CD4-positive, alpha-beta T cell treated with Interleukin-10 for 1 hour (primary cell): ENCODE results near the gene ATOH8.
"Not testable (repeated sequence)": the region's sequence is repeated elsewhere in the genome, so short reads cannot be mapped to it uniquely, and the experiment has no call there.

Experiments
- DNase-seq: peaks from one replicate; pipeline ENCODE4 v3.0.0-alpha.2; 2020

The ATOH8 gene

DNA sequence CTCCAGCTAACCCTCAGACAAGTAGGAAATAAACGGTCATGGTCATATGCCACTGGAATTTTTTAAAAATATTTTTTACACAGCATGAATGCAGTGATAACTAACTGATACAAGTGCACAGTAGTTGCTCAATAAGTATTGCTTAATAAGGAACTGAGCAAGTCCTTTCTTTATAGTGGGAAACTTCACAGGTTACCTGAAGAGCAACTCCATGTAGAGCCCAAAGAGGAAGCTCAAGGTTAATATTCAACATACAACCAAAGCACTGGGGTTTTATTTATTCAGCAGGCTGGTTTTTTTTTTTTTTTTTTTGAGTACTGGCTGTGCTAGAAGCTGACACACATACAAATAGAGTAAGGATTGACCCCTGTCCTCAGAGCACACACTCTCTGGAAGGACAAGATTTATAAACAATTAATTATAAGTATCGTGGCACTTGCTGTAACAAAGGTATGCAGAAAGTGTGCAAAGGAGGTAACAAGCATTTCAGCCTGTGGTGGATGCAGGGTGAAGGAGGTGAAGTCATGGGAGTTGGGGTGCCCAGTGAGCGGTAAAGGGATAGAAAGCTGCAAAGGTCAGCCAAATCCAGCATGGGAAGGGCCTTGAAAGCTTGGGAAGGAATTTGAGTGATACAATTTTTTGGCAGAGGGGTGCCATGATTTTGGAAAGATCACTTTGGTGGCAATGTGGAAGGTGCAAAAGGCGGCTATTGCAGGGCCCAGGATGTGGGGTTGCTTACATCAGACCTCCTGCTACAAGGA lies 52.7 kb downstream of the ATOH8 start:
- DNase-seq = no peak

DNA sequence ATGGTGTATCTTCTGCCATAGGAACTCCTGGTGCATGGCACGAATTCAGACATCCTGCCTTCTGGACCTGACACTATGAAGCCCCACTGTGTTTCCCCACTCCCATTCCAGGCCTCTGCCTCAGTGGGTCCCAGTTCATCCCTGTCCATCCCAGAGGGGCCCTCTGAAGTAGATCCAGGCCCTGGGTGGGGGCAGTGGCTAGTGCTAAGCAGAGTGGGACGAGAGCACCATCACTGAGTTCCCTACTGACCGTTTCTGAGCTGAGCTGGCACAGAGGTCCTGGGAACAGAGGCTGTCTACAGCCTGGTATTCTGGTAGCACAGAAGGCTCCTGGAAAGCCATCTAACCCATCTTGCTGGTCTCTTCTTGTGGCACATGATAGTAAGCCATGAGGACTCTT lies 54.0 kb downstream of the ATOH8 start:
- no peak for DNase-seq

DNA sequence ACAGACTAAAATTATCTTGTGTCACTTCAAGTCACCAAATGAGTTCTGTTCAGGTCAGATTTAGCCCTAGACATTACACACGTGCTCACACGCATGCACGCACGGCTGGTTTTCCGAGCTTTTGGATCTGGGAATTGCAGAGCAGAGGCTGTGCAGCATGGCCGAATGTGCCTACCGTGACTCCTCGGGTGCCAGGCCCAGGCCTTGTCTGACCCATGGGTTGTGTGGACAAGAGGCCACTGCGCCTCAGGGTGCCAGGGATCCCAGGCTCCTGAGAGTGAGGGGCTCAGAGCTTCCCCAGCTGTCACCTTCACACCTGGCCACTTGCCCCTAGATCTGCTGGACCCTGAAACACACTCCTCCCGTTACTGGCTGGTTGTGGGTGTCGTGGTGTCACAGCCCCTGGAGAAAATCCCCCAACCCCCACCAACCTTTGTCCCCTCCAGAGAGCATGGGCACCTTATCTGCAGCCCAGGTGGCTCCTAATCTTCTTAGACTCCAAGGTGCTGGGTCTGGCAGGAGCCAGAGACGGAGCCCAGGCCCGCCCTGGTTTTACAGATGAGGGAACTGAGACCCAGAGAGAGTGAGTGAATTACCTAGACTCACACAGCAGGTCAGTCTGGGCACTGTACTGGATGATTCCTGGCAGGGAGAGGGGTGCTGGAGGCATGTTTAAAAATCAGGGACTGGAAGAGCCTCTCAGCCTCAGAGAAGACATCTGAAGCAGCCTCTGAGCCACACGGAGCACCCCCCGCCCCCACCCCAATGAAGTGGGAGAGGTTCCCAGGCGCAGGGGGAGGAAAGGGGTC lies 56.8 kb downstream of the ATOH8 start:
- DNase-seq = no peak

DNA sequence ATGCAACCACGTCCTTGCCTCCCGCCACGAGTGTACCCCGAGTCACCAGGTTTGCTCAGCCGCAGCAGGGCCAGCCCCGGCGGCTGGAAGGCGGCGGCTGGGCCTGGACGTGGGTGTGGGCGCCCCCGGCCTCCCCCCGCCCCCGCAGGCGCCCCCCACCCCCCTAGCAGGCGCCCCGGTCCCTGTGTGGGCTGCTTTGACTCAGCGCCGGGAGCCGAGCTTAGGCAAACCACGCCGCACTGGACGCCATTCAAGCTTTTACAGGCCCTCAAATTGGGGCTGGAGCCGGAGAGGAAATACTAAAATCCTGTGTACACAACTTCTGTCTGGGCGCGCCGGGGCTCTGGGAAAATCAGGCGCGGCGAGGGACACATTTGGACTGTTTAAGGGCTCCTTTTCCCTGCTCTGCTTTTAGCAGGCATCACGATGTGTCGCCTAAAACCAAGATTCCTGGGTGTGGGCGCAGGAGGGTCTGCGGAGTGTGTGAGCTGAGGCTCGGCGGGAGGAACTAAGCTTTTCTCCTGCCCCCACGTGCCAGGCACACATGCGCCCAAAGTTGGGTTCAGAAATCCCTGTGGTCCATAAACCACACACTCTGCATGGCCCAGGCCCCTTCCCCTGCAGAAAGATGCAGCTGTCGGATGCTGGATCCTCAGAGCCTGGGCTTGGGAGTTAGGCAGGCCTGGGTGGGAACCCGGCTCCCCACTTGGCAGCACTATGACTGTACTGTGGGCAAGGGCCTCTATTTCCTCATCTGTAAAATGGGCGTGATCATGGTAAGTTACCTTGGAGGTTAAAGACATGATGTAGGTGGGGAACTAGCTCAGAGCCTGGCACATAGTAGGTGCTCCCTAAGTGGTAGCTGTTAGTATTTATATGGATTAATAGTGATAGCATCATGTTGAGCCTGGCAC lies 57.6 kb downstream of the ATOH8 start:
- DNase-seq = no peak

DNA sequence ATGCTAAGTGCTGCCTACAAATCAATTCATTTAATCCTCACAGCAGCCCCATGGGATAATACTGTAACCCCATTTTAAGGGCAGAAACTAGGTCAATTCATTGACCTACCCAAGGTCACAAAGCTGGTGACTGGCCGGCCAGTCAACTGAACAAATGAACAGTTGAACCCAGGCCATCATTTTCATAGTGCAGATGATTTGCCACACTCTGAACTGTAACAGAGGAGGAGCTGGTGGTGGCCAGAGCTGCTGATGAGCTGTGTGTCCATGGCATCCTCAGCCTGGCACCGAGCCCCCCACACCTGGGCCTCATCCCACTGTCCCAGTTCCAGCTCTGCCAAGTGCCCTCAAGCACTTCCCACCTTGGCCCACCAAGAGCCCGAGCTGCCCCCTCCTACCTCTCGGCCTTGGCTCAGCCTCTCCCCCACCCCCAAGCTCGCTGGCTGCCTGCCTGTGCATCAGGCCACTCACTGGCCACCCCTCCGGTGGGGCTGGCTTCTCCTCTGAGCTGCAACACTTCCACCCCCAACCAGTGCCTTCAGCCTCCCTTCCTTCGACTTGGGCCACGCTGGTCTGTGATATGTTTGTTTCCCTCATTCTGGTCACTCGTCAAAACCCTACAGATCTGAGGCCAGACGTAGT lies 58.4 kb downstream of the ATOH8 start:
- DNase-seq = no peak

DNA sequence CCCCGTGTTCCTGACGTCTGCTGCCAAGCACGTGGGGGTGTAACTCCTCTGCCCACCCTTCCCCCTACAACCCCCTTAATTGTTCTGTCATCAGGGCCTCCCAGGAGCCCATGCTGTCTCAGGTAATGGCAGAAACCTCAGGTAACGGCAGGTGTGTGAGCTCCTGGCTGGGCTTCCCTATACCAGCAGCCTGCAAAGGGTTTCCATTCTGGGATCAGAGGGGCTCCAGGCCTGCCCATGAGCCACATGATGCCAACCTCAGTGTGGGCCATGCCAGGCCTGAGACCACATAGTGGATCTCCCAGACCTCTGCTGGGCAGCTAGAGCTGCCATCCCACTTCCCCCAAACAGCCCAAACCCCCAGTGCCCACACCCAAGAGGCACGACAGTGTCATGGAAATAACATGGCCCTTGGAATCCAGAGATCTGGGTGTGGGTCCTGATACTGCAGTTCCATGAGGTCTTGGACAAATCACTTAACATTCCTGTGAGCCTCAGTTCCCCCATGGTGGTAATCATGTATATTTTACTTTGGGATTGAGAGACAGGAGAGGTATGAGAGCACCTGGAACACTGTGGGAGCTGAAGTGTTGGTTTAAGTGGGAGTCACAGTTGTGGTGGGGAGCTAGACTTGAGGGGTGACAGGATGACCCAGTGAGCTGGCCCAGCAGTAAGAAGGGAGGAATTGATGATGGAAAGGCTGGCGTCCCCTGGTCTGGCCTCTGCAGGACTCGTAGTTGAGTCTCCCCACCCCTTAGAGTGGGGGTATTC lies 59.6 kb downstream of the ATOH8 start:
- no peak for DNase-seq

DNA sequence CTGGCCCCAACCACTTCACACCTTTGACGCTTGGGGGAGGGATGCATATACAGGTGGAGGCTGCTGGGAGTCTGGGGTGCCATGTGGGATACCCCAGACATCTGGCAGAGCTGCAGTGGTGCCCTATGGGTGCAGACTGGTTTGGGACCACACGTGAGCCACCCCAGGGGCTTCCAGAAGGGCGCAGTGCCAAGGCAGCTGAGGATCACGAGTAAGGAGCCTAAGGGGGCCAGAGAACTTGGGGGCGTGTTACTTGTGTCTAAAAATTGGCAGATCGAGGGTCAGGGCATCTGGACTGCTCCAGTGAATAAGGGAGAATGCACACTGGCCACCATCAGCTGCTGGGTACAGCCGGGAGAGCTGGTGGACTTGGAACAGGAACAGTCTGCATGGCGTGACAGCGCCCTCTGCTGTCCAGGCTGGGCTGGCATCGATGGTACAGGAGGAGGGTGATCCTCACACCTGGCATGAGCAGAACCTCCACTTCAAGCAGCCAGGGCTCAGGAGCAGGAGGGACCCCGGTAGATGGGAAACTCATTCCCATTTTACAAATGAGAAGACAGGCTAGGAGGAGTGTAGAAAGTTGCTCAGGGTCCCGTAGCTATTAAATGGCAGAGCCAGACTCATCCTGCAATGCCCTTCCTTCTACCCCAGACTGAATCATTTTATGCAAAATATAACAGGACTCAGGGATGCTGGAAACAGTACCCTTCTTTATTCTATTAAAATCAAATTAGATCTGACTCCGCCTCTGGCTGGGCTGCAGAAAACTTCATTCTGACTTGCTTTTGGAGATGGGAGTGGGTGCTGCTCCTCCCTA lies 60.4 kb downstream of the ATOH8 start:
- DNase-seq = peak; percentile 76

DNA sequence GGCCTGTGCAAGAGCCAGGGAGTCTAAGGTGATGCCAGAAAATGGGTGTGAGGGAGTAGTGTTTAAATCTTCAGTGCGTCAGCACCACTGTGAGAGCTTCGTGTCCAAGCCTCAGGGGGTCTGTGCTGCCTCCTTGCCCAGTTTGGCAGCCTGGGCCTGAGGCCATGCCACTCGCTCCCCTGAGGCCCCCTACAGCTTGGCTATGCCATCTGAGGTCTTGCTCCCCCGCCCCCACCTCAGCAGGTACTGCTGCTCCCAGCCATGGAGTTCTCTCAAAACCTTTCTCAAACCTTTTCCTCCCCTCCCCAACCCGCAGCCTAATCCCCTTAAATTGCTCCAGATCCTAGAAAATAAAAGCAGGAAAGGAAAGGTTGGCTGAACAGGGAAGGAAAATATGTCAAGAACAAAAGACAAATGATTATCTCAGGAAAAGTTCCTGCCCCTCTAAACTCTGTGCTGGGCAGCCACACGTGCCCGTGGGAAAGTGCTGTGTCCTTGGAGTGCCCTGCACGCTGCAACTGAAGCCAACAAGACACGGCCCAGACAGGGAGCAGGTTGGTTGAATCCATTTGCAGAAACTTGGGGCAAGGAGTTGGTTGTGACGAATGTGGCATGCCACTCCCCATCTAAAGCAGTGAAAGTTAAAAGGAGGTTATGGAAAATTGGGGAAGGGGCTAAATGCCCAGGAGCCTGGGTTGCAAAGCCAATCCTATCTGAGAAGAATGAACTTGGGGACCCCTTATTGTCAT lies 61.2 kb downstream of the ATOH8 start:
- DNase-seq = no peak

DNA sequence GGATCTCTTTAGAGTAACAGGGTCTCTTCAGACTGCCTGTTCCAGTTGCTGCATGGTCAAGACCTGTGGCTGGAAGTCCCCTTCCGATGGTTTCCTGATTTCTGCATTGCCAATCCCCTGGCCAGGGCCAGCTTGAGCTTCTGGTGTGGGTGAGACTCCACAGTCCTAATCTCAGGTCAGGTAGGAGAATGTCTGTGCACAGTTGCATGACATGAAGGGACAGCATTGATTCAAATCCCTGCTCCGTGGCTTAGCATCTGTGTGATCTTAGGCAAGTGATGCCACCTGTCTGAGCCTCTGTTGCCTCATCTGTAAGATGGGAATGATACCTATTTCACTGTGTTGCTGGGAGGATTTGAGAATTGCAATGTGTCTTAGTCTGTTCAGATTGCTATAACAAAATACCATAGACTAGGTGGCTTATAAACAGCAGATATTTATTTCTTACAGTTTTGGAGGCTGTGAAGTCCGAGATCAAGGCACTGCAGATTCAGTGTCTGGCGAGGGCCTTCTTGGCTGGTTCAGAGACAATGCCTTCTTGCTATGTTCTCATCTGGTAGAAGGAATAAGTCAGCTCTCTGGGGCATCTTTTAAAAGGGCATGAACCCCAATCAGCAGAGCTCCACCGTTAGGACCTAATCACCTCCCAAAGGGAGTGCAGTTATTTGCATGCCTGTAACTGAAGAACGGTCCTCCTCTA lies 66.2 kb downstream of the ATOH8 start:
- no peak for DNase-seq

DNA sequence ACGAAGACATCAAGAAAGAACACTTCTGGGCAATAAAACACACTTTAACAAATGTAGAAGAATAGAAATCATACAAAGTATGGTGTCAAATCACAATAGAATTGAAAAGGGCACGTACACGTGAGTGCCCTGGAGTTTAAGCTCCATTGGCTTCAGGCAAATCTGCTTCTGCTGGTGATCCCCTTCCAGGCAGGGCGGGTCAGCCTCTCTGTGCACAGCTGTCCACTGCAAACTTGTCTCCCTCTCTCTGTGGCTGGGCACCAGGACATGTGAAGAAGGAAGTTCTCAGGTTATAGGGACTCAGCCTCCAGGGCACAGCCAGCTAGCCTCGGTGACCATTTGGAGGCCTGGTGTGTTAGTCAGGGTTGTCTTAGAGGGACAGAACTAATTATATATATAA lies 69.0 kb downstream of the ATOH8 start:
- no peak for DNase-seq

DNA sequence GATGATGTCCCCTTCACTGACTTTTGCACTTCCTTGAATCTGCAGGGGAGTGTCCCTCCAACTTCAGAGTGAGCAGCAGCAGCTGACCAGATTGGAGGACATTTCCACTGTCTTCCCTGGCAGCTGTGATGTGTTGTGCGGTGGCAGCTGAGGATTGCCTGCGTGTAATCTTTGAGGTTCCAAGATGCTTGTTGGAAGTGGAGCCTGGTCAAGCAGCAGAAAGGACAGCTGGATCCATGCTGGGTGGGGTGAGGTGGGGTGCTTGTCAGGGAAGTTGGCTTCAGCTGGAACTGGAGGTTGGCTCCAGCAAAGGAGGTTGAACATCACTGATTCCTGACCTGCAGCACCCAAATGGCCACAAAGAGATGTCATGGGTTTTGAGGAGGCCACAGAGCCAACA lies 70.2 kb downstream of the ATOH8 start:
- DNase-seq = no peak

DNA sequence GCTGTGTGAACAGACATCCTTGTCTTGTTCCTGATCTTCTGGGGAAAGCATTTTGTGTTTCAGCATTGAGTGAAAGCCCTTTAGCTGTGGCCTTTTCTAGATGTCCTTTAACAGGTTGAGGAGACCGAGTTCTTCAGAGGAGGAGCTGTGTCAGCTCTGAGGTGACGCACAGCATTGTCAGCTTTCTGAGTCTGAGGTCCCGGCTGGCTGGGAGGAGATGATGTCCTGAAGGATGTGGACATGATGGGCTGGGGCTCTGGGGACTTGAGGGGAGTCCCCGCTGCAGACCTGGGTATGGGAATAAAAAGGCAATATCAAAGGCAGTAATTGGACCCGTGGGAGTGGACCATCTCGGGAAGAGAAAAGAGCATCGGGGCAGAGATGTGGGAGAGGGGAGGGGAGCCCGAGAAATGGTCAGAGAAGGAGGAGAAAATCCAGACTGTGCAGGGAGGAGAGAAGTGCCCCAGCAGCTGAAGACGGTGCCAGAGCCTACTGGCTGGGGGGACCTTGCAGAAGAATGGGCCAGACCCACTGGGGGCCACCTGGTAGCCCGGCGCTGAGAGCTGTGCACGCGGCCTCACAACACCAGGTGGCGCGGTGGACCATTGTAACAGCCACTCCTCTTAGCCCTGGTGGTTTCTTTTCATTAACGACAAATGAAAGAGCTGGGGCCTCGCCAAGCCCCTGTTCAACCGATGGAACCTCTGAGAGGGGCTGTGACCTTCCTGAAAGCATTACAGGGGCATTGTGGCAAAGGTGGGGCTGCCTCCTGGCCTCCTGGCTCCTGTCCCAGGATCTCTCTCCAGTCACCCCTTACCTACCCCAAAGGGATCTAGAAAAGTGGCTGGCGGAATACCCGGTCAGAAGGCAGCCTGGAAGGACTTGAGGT lies 73.4 kb downstream of the ATOH8 start:
- peak; percentile 85 for DNase-seq

DNA sequence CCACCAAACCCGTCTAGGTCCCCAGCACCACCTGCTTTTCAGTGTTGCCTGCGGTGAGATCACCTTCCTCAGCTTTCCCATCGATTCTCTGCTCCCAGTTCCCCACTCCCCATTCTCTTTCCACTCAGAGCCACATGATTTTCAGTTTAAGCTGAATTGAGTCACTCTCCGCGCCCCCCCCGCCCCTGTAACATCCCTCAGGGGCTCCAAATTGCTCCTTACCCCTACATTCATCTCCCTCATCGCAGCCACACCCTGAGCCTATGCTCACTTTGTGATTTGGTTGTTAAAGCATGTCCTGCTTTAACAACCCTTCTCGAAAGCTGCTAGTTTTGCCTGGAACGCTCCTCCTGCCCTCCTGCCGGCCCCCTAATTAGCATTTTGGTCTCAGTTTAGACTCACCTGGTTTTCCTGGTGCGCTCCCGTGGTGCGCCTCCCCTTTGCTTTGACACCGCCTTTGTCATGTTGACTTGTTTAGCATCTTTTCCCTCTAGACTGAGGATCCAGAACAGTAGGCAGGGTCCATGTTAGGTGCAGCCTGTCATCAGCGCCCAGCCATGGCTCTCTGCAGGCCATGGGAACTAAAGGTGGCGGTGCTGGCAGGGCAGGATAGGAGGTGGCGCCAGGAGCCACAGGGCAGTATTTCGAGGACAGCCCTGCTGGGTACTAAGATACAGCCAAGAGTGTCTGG lies 74.2 kb downstream of the ATOH8 start:
- DNase-seq = no peak

DNA sequence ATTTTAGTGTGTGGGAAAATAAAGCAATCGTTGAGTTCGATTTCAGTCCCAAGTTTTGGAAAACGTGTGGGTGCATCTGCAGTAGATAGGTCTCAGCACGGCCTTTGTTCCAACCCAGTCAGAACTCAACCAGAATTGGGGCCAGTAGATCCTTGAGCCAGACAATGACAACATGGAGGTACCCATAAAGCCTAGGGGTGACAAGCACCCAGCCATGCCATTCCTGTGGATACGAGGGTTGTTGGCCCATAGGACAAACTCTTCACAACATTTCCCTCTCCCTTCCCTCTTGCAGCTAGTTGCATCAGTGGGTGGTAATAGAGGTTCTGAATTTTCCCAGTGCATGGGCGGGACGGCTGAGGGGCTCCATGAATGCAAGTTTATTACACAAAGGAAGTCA lies 74.9 kb downstream of the ATOH8 start:
- DNase-seq = no peak

DNA sequence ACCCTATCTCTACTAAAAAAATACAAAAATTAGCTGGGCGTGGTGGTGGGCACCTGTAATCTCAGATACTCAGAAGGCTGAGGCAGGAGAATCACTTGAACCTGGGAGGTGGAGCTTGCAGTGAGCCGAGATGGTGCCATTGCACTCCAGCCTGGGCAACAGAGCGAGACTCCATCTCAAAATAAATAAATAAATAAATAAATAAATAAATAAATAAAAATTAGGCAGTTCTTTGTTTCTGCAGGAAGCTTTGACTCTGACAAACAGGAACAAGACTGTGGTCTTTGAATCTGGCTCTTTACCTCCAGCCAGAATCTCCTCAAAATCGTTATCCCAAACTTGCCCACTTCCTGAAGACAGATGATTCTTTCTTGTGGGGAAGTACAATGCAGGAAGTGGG lies 75.6 kb downstream of the ATOH8 start:
- DNase-seq = not testable (repeated sequence)

DNA sequence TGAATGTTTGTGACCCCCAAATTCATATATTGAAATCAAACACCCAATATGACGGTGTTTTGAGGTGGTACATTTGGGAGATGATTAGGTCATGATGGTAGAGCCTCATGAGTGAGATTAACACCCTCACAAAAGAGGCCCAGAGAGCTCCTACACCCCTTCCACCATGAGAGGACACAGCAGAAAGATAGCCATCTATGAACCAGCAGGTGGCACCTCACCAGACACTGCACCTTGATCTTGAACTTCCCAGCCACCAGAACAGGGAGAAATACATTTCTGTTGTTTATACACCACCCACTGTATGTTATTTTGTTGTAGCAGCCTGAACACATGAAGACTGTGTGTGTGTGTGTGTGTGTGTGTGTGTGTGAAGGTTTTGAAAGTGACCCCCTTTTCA lies 76.9 kb downstream of the ATOH8 start:
- DNase-seq = peak; percentile 44

DNA sequence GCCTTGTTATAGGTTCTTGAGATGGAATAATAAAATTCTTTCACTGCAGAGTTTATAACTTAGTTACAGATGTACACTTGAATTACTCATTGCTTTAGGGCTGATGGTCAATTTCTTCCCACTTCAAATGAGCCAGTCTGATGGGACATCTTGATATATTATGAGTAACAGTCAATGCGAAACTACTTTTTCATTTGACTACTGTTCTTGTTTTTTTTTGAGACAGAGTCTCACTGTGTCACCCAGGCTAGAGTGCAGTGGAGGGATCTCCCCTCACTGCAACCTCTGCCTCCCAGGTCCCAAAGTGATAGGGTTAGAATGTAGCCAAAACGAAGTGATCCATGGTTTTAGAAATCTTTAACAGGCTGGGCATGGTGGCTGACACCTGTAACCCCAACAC lies 77.9 kb downstream of the ATOH8 start:
- no peak for DNase-seq

DNA sequence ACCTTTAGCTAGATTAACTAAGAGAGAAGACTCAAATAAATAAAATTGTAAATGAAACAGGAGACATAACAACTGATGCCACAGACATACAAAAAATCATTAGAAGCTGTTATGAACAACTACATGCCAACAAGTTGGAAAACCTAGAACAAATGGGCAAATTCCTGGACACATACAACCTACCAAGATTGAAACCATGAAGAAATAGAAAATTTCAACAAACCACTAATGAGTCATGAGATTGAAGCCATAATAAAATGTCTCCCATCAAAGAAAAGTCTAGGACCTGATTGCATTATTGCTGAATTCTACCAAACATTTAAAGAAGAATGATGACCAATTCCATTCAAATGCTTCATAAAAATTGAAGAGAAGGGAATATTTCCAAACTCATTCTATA lies 80.7 kb downstream of the ATOH8 start:
- no peak for DNase-seq
